Measurements from ENCODE around the gene PSAPL1. TPM values are rescaled to one million over a fixed set of nuclear protein-coding genes. Genes with fewer than 3 reads are reported as not detected.

The PSAPL1 gene
- total and polyA plus RNA-seq, 2 of the 8 experiments (the other 6 are each of a cell fraction or from before 2014, with no cell fraction given) = 0.03 TPM; not detected in 1

DNA sequence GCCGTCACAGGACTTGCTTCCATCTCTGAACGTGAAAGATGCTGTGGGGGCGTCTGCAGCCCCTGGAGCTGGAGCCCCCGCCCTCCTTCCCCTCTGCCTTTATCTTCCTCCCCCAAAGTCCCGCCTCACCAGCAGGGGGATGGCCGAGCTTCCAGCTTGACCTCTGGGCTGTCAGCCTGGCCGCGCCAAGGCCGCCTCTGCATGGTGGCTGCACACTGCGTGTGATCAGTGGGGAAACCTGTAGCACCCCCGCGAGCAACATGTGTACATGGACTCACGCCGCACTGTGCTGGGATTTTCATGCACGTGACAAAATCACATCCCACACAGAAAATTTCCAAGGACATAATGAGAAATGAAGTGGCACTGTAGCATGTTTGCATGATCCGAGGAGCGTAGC, 26.5 kb upstream of the PSAPL1 start (continued):
- TF ChIP-seq, protein P1, sequence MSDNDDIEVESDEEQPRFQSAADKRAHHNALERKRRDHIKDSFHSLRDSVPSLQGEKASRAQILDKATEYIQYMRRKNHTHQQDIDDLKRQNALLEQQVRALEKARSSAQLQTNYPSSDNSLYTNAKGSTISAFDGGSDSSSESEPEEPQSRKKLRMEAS (IDR thresholded peaks at IDR 0.05) = no peak
- no peak for TF ChIP-seq CREB1 (IDR thresholded peaks at IDR 0.05)
- TF ChIP-seq FOSL1 (IDR thresholded peaks at IDR 0.05; ENCODE audit: insufficient read depth, low read depth, low read length) = no peak
- no peak for TF ChIP-seq KDM1A (IDR thresholded peaks at IDR 0.05; ENCODE audit: borderline replicate concordance, low read length)
- TF ChIP-seq EZH2 (IDR thresholded peaks at IDR 0.05; ENCODE audit: low read depth, low read length, severe bottlenecking) = no peak

All from H1 (cell line).